HepG2 (cell line): ENCODE measurements around the gene KATNB1. TPM values are rescaled to one million over a fixed set of nuclear protein-coding genes. Genes with fewer than 3 reads are reported as not detected.

Experiments
- BCL3 ChIP-seq: sonication (generic); formaldehyde crosslinking; IDR thresholded peaks from 2 replicates; pipeline ENCODE4 v1.5.1; 2020; ENCODE audit warnings: mild to moderate bottlenecking, missing genetic modification reagents, moderate library complexity
- GLMP ChIP-seq: sonication (generic); formaldehyde crosslinking; IDR thresholded peaks from 2 replicates; pipeline ENCODE4 v1.9.0; 2021; ENCODE audit warnings: missing genetic modification reagents, mild to moderate bottlenecking, borderline replicate concordance
- THAP11 ChIP-seq: IDR thresholded peaks from 2 replicates; pipeline ENCODE4 v1.6.1; 2016; ENCODE audit warnings: missing biosample characterization, missing genetic modification reagents
- ZFP36 ChIP-seq: fragments of 150-350 bp; IDR thresholded peaks from 2 replicates; pipeline ENCODE4 v1.6.1; 2018; ENCODE audit warnings: borderline replicate concordance, low read length, low read depth; ENCODE audit not compliant: partially characterized antibody
- ZFP37 ChIP-seq: sonication (generic); formaldehyde crosslinking; IDR thresholded peaks from 2 replicates; pipeline ENCODE4 v1.4.0; 2020; ENCODE audit warnings: missing genetic modification reagents, borderline replicate concordance
- ZNF318 ChIP-seq: sonication (generic); formaldehyde crosslinking; IDR thresholded peaks from 2 replicates; pipeline ENCODE4 v1.4.0; 2020; ENCODE audit warnings: mild to moderate bottlenecking, missing genetic modification reagents
- ZNF44 ChIP-seq: sonication (generic); formaldehyde crosslinking; IDR thresholded peaks from 2 replicates; pipeline ENCODE4 v1.5.1; 2020; ENCODE audit warnings: mild to moderate bottlenecking, missing genetic modification reagents
- ZNF678 ChIP-seq: sonication (generic); formaldehyde crosslinking; IDR thresholded peaks from 2 replicates; pipeline ENCODE4 v1.4.0; 2020; ENCODE audit warnings: mild to moderate bottlenecking, missing genetic modification reagents
- ZNF879 ChIP-seq: sonication (generic); formaldehyde crosslinking; IDR thresholded peaks from 2 replicates; pipeline ENCODE4 v1.8.1; 2023; ENCODE audit warnings: missing genetic modification reagents
- polyA plus RNA-seq, 8 experiments: library from polyadenylated mRNA; depleted of rRNA in 3 of 8; stranded (reverse) in 7 of 8; unstranded in 1 of 8; fragments of >200 nt; fragmentation: Illumina TruSeq in 4 of 8; extraction: Trizol in 4 of 8; gene quantifications; 2 replicates each; pipeline versions ENCODE4 v1.2.1 to v1.2.3, GENCODE V29; 2011 to 2016; ENCODE audit warnings: low read depth in 4 of 8, missing spikeins in 1 of 8, mixed read lengths in 1 of 8; ENCODE audit not compliant: insufficient read depth in 1 of 8
- total RNA-seq, 5 experiments: library from RNA; depleted of rRNA; stranded (reverse); fragments of >200 nt; fragmentation: Illumina TruSeq; extraction: Trizol; gene quantifications; 2 replicates each; pipeline ENCODE4 v1.2.3, GENCODE V29; 2016; ENCODE audit warnings: low read depth in 1 of 5
- TF ChIP-seq, protein P1 (sequence below): IDR thresholded peaks from 2 replicates; pipeline ENCODE4 v1.4.0; 2020; ENCODE audit warnings: mild to moderate bottlenecking, missing genetic modification reagents

Gene KATNB1
- total and polyA plus RNA-seq, 2 of the 13 experiments (the other 11 are each of a cell fraction or from before 2014, with no cell fraction given), result 31.5 to 43.5 TPM

DNA sequence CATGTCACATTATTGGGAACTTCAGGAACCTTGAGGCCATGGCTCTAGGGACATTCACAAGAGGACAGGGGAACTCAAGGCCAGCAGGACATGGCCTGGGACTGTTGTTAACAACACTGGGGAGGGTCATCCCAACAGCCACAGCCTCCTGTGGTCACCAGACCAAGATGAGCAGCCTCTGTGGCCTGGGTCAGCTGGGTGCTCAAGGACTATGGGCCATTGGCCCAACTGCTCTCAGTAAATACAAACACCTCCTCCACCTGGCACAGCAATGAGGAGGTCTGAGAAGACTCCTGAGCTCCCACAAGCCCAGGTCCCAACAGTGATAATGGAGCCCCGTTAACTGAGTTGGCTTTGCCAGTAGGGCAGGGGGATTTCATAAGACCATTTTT is 45.8 kb downstream of the KATNB1 start (continued):
- TF ChIP-seq ZNF318, result no peak
- no peak for TF ChIP-seq THAP11
- TF ChIP-seq, protein P1, sequence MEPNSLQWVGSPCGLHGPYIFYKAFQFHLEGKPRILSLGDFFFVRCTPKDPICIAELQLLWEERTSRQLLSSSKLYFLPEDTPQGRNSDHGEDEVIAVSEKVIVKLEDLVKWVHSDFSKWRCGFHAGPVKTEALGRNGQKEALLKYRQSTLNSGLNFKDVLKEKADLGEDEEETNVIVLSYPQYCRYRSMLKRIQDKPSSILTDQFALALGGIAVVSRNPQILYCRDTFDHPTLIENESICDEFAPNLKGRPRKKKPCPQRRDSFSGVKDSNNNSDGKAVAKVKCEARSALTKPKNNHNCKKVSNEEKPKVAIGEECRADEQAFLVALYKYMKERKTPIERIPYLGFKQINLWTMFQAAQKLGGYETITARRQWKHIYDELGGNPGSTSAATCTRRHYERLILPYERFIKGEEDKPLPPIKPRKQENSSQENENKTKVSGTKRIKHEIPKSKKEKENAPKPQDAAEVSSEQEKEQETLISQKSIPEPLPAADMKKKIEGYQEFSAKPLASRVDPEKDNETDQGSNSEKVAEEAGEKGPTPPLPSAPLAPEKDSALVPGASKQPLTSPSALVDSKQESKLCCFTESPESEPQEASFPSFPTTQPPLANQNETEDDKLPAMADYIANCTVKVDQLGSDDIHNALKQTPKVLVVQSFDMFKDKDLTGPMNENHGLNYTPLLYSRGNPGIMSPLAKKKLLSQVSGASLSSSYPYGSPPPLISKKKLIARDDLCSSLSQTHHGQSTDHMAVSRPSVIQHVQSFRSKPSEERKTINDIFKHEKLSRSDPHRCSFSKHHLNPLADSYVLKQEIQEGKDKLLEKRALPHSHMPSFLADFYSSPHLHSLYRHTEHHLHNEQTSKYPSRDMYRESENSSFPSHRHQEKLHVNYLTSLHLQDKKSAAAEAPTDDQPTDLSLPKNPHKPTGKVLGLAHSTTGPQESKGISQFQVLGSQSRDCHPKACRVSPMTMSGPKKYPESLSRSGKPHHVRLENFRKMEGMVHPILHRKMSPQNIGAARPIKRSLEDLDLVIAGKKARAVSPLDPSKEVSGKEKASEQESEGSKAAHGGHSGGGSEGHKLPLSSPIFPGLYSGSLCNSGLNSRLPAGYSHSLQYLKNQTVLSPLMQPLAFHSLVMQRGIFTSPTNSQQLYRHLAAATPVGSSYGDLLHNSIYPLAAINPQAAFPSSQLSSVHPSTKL (CRISPR knock-in tag), result no peak
- TF ChIP-seq ZFP37 (CRISPR knock-in tag), result no peak
- 0 out of 2 replicates have a peak, but pooled peaks have one; percentile 36 for TF ChIP-seq ZNF44 (CRISPR knock-in tag)
- TF ChIP-seq ZNF879 (CRISPR knock-in tag), result 0 out of 2 replicates have a peak, but pooled peaks have one; percentile 42
- TF ChIP-seq GLMP (CRISPR knock-in tag), result no peak
- peak; percentile 68; the same call in 1 of the 2 replicates for TF ChIP-seq BCL3 (CRISPR knock-in tag)
- no peak for TF ChIP-seq ZNF678
- TF ChIP-seq ZFP36, result no peak
